ENCODE results near the gene UGT3A2.

- TF ChIP-seq POLR2A (IDR thresholded peaks at IDR 0.05; ENCODE audit: low read length) (no peak), GATA1 (IDR thresholded peaks at IDR 0.05; ENCODE audit: low read depth, low read length) (no peak)
Observed at GRCh38 chr5:36066540-36067210, at the start of gene UGT3A2.
